ENCODE results near the gene WDFY2.

WDFY2 gene

DNA sequence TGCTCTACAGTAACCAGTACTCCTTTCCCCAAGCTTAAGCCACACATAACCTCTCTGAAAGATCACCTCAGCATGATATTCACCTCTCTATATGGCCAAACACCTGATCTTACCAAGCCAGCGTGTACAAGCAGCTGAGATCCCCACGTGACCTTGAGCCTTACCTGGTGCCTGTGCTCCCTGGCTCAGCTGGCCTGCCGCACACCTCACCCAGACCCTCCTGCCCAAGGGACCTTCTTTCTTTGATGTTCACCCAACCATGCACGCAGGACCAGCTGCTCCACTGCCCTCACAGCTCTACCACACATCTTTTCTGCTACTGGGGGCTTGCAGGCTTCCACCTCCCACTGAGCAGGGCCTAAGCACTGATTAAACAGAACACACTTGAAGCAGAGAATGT lies 210.7 kb downstream of the WDFY2 start:
- Mint-ChIP-seq H3K27me3 (ENCODE audit: low read depth) (peaks cover 5% of the 10 kb centered on the region), H3K4me3 (no peak overlapping the region), H3K9me3 (no peaks in the 10 kb centered on the region), H3K36me3 (ENCODE audit: low read depth) (no peaks in the 10 kb centered on the region), H3K4me1 (no peaks in the 10 kb centered on the region), H3K27ac (no peak overlapping the region)
- TF ChIP-seq, protein P1, sequence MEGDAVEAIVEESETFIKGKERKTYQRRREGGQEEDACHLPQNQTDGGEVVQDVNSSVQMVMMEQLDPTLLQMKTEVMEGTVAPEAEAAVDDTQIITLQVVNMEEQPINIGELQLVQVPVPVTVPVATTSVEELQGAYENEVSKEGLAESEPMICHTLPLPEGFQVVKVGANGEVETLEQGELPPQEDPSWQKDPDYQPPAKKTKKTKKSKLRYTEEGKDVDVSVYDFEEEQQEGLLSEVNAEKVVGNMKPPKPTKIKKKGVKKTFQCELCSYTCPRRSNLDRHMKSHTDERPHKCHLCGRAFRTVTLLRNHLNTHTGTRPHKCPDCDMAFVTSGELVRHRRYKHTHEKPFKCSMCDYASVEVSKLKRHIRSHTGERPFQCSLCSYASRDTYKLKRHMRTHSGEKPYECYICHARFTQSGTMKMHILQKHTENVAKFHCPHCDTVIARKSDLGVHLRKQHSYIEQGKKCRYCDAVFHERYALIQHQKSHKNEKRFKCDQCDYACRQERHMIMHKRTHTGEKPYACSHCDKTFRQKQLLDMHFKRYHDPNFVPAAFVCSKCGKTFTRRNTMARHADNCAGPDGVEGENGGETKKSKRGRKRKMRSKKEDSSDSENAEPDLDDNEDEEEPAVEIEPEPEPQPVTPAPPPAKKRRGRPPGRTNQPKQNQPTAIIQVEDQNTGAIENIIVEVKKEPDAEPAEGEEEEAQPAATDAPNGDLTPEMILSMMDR (IDR thresholded peaks at IDR 0.05; ENCODE audit: unreplicated experiment in 3 of 3): no peak

DNA sequence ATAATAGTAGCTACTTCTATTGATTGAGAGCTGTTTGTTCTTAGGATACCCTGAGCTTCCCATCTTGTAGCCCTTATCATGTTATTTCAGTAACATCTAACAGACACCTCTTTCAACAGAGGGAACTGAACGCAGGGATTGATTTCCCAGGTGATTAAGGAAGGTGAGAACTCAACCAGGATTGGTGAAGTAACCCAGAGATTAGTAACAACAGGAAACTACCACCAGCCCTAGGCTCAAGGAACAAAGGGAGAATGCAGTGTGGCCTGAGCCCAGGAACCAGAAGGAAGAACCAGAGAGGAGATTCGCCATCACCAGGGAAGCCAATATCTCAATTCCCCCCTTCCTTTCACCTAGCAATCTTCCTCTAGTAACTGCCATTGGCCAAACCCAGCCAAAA lies 211.2 kb downstream of the WDFY2 start:
- TF ChIP-seq, protein P1 (IDR thresholded peaks at IDR 0.05; ENCODE audit: unreplicated experiment in 3 of 3): no peak
- no peak overlapping the region for H3K4me3 Mint-ChIP-seq
- no peaks in the 10 kb centered on the region for H3K4me1 Mint-ChIP-seq
- H3K36me3 Mint-ChIP-seq (ENCODE audit: low read depth): no peaks in the 10 kb centered on the region
- H3K9me3 Mint-ChIP-seq: no peaks in the 10 kb centered on the region
- peaks cover 5% of the 10 kb centered on the region for H3K27me3 Mint-ChIP-seq (ENCODE audit: low read depth)
- H3K27ac Mint-ChIP-seq: no peak overlapping the region

DNA sequence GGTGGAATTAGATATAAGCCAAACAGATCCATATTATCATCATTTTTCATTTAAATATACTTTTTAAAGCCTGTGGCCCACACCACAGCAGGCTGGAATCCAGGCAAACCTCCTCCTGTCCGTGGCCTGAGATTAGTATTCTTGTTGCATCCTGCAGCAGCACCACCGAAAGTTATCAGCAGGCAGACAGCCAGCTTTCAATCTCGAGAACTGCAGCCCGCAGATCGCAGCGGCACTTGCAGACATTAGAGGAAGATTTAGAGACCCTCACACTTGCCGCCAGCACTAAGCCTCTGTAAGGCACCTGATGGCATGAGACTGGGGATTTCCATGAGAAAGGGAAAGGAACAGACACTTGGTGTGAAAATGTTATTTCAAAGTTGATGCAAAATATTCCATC lies 212.3 kb downstream of the WDFY2 start:
- H3K36me3 Mint-ChIP-seq (ENCODE audit: low read depth): no peaks in the 10 kb centered on the region
- H3K27me3 Mint-ChIP-seq (ENCODE audit: low read depth): peaks cover 5% of the 10 kb centered on the region
- H3K27ac Mint-ChIP-seq: no peak overlapping the region
- no peak overlapping the region for H3K4me3 Mint-ChIP-seq
- TF ChIP-seq, protein P1 (IDR thresholded peaks at IDR 0.05; ENCODE audit: unreplicated experiment in 3 of 3): no peak
- no peaks in the 10 kb centered on the region for H3K4me1 Mint-ChIP-seq
- no peaks in the 10 kb centered on the region for H3K9me3 Mint-ChIP-seq

DNA sequence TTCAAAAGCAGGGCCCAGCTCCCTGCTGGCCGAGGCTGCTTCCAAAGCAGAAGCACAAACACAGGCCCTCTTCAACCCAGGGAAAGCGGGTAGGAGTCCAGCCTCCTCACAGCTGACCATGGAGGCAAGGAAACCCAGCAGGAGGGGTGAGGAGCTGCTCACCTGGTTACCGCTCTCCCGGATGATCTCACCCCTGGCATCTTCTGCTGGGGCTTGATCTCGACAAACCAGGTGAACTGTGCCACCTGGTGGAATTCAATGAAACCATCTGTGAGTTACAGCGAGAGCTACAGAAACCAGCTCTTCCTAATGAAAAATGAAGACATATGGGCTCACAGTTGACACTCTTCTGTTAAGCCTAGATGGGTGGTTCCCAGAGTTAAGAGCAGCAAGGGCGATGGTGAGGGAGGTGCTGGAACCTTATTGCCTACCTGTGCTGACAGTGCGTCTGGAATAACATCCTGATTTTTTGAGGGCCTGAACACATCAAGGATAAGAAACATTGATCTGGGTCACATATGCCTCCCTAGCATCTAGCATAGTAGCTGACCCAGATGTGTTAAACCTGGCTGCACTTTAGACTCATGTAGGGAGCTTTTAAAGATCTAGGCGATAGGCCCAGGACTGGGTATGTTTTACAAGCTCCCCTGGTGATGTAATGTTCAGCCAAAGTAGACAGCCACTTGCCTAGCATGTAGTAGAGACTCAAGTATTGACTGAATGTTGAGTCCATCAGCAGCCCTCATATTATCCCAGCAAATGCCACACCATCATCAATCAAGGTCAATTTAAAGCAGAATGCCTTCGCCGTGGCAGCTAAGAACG lies 213.6 kb downstream of the WDFY2 start:
- Mint-ChIP-seq H3K27me3 (ENCODE audit: low read depth) (peaks cover 5% of the 10 kb centered on the region), H3K9me3 (no peaks in the 10 kb centered on the region), H3K27ac (peak overlapping the region in 2 of 3 experiments; percentile 40 to 65), H3K4me3 (peak overlapping the region in 1 of 3 experiments; percentile 13), H3K36me3 (ENCODE audit: low read depth) (no peaks in the 10 kb centered on the region), H3K4me1 (no peaks in the 10 kb centered on the region)
- TF ChIP-seq, protein P1 (IDR thresholded peaks at IDR 0.05; ENCODE audit: unreplicated experiment in 3 of 3): peak; percentile 47 to 64 (median 49)

DNA sequence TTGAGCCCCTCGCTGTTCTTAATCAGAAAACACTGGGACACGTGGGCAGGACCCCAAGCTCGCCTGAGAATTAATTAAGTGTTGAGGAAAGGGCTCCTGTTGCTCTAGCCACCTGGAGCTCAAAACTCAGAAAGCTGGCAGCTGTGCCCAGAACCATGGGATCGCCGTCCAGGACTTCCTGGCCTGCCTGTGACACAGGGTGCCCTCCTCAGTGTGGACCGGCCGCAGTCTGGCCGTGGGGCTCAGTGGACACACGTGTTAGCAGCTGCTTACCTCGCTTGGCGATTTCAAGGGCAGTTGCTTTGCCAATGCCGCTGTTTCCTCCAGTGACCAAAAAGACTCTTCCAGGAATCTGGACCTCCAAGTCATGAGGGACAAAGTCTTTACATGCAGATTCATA lies 215.0 kb downstream of the WDFY2 start:
- Mint-ChIP-seq H3K27ac (no peak overlapping the region), H3K9me3 (no peaks in the 10 kb centered on the region), H3K36me3 (ENCODE audit: low read depth) (no peaks in the 10 kb centered on the region), H3K4me1 (peaks cover 5% of the 10 kb centered on the region), H3K4me3 (no peak overlapping the region), H3K27me3 (ENCODE audit: low read depth) (peaks cover 5% of the 10 kb centered on the region)
- TF ChIP-seq, protein P1 (IDR thresholded peaks at IDR 0.05; ENCODE audit: unreplicated experiment in 3 of 3): no peak

DNA sequence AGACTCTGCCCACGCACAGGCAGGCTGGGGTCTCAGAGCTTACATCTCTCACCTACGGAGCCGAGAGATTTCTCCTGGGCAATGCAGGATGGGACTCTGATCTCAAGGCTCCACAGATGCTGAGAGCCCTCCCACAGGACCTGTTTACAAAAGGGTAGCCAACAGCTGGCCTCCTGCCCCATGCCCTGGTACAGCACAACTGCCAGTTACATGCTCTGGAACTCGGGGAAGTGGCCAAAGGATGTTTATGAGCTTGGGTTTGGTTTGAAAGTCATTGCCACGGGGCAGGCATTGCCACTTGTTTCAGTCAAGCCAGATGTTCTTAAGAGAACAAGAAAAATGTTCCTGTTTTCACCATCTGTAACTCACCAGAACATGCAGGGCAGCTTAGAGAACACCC lies 216.2 kb downstream of the WDFY2 start:
- Mint-ChIP-seq H3K9me3 (no peaks in the 10 kb centered on the region), H3K36me3 (ENCODE audit: low read depth) (no peaks in the 10 kb centered on the region), H3K4me3 (no peak overlapping the region), H3K27ac (no peak overlapping the region), H3K4me1 (peaks cover 17% of the 10 kb centered on the region), H3K27me3 (ENCODE audit: low read depth) (peaks cover 12% of the 10 kb centered on the region)
- TF ChIP-seq, protein P1 (IDR thresholded peaks at IDR 0.05; ENCODE audit: unreplicated experiment in 3 of 3): no peak

Data from nephron (organoid).